ENCODE measurements around the gene TUSC2. TPM values are rescaled to one million over a fixed set of nuclear protein-coding genes. Genes with fewer than 3 reads are reported as not detected.

TUSC2 gene
- total RNA-seq, 1 experiment from 2014 or later = 35.3 TPM

- TSS peak; percentile 91 for BruUV-seq (replicated peaks)
- TF ChIP-seq REST (IDR thresholded peaks at IDR 0.05; ENCODE audit: insufficient read depth in 1 of 2, low read depth in 2 of 2, low read length in 1 of 2) = no peak
- peak; percentile 65; the same call in 1 of the 2 replicates for TF ChIP-seq CTCF (IDR thresholded peaks at IDR 0.05)
- H3K27ac ChIP-seq (ENCODE audit: low read length) = no peak overlapping the region
- H3K36me3 ChIP-seq (ENCODE audit: control insufficient read depth, insufficient read depth, low read length) = peaks cover 2% of the 10 kb centered on the region; the same call in 1 of the 2 replicates
- no peaks in the 10 kb centered on the region for H3K27me3 ChIP-seq (ENCODE audit: control insufficient read depth, insufficient read depth, low read length)
- ATAC-seq = no peak
- in situ Hi-C loops (cut with HindIII; ENCODE audit: low pct_unique_long_range_greater_than_20kb, low sequenced_read_pairs) = no loop called here
- intact Hi-C loops (cut with micrococcal nuclease; ENCODE audit: unreplicated experiment) = no loop called here
- DNase-seq (ENCODE audit: low read depth, low spot score) = no peak
- no peak overlapping the region for H3K4me3 ChIP-seq (ENCODE audit: low read depth in 2 of 2, low read length in 2 of 2)
- H3K9me3 ChIP-seq (ENCODE audit: control insufficient read depth, insufficient read depth, low read depth, low read length) = no peaks in the 10 kb centered on the region
- peaks cover 20% of the 10 kb centered on the region for H3K4me1 ChIP-seq (ENCODE audit: control insufficient read depth, insufficient read depth, low read length)
- ChIA-PET POLR2A (no interaction called here), CTCF (no interaction called here)
Observed at GRCh38 chr3:50352781-50353180, 24.8 kb upstream of the TUSC2 start.

GRCh38 chr3:50351323-50351697 is 23.3 kb upstream of the TUSC2 start:
- CTCF ChIA-PET = interaction anchor here (0.6 kb wide), 1 partner anchor 187 kb away, joined by 5 read pairs; no protein-coding TSS in a partner anchor
- Histone ChIP-seq H3K4me1 (ENCODE audit: control insufficient read depth, insufficient read depth, low read length) (peaks cover 6% of the 10 kb centered on the region), H3K27ac (ENCODE audit: low read length) (peak overlapping the region; percentile 89), H3K4me3 (ENCODE audit: low read depth in 2 of 2, low read length in 2 of 2) (peak overlapping the region; percentile 75 to 80), H3K36me3 (ENCODE audit: control insufficient read depth, insufficient read depth, low read length) (peaks cover 2% of the 10 kb centered on the region; the same call in 1 of the 2 replicates), H3K27me3 (ENCODE audit: control insufficient read depth, insufficient read depth, low read length) (no peaks in the 10 kb centered on the region), H3K9me3 (ENCODE audit: control insufficient read depth, insufficient read depth, low read depth, low read length) (no peaks in the 10 kb centered on the region)
- intact Hi-C loops (cut with micrococcal nuclease; ENCODE audit: unreplicated experiment) (no loop called here), in situ Hi-C loops (cut with HindIII; ENCODE audit: low pct_unique_long_range_greater_than_20kb, low sequenced_read_pairs) (no loop called here)
- ATAC-seq (peak; percentile 12), DNase-seq (ENCODE audit: low read depth, low spot score) (no peak)
- TF ChIP-seq TCF7L2 (IDR thresholded peaks at IDR 0.05; ENCODE audit: low read depth, low read length) = no peak
- POLR2A ChIA-PET = no interaction called here
- BruUV-seq (replicated peaks) = no TSS peak

GRCh38 chr3:50350527-50351322 is 22.7 kb upstream of the TUSC2 start, which contains the start of the genes CYB561D2 and NPRL2:
CYB561D2 (plus strand) TSS chr3:50350862; CDS start chr3:50351434, 572 bp downstream.
NPRL2 (minus strand) TSS chr3:50350775; CDS start chr3:50350652, 123 bp downstream.
- TSS peak; percentile 46 for BruUV-seq (replicated peaks)
- Histone ChIP-seq H3K4me1 (ENCODE audit: control insufficient read depth, insufficient read depth, low read length) (peaks cover 6% of the 10 kb centered on the region), H3K27me3 (ENCODE audit: control insufficient read depth, insufficient read depth, low read length) (no peaks in the 10 kb centered on the region), H3K27ac (ENCODE audit: low read length) (peak within 1 kb of the TSS; percentile 89), H3K36me3 (ENCODE audit: control insufficient read depth, insufficient read depth, low read length) (peaks cover 2% of the 10 kb centered on the region; the same call in 1 of the 2 replicates), H3K4me3 (ENCODE audit: low read depth in 2 of 2, low read length in 2 of 2) (peak within 1 kb of the TSS; percentile 75 to 80), H3K9me3 (ENCODE audit: control insufficient read depth, insufficient read depth, low read depth, low read length) (no peaks in the 10 kb centered on the region)
- ChIA-PET POLR2A (no interaction called here), CTCF (interaction anchor here (0.5 to 0.6 kb wide), 3 partner anchors 17 to 187 kb away, joined by 3 to 5 read pairs (median 3); no protein-coding TSS in a partner anchor)
- intact Hi-C loops (cut with micrococcal nuclease; ENCODE audit: unreplicated experiment) = no loop called here
- no peak for TF ChIP-seq TCF7L2 (IDR thresholded peaks at IDR 0.05; ENCODE audit: low read depth, low read length)
- no peak for TF ChIP-seq SIN3A (IDR thresholded peaks at IDR 0.05; ENCODE audit: borderline replicate concordance, insufficient read depth, low read depth, low read length)
- no peak for TF ChIP-seq REST (IDR thresholded peaks at IDR 0.05; ENCODE audit: insufficient read depth in 1 of 2, low read depth in 2 of 2, low read length in 1 of 2)
- no peak for TF ChIP-seq CTCF (IDR thresholded peaks at IDR 0.05)
- peak; percentile 68 for TF ChIP-seq POLR2AphosphoS5 (IDR thresholded peaks at IDR 0.05; ENCODE audit: low read depth, low read length)
- DNase-seq (ENCODE audit: low read depth, low spot score) (peak; percentile 67), ATAC-seq (peak; percentile 95)
- in situ Hi-C loops (cut with HindIII; ENCODE audit: low pct_unique_long_range_greater_than_20kb, low sequenced_read_pairs) = no loop called here

All from Panc1 (cell line).